HG02884 (cell line): ENCODE data around the gene CFL2.
A peak's percentile ranks its signal among the peaks of the same experiment; 100 is the strongest.
"Not testable (repeated sequence)": the region's sequence is repeated elsewhere in the genome, so short reads cannot be mapped to it uniquely, and the experiment has no call there.

Experiments used
- ATAC-seq: cut with Tn5 transposase; IDR thresholded peaks from one replicate; pipeline ENCODE4 v1.9.1; 2021; ENCODE audit warnings: mild to moderate bottlenecking, moderate library complexity; ENCODE audit not compliant: unreplicated experiment

CFL2 gene

DNA sequence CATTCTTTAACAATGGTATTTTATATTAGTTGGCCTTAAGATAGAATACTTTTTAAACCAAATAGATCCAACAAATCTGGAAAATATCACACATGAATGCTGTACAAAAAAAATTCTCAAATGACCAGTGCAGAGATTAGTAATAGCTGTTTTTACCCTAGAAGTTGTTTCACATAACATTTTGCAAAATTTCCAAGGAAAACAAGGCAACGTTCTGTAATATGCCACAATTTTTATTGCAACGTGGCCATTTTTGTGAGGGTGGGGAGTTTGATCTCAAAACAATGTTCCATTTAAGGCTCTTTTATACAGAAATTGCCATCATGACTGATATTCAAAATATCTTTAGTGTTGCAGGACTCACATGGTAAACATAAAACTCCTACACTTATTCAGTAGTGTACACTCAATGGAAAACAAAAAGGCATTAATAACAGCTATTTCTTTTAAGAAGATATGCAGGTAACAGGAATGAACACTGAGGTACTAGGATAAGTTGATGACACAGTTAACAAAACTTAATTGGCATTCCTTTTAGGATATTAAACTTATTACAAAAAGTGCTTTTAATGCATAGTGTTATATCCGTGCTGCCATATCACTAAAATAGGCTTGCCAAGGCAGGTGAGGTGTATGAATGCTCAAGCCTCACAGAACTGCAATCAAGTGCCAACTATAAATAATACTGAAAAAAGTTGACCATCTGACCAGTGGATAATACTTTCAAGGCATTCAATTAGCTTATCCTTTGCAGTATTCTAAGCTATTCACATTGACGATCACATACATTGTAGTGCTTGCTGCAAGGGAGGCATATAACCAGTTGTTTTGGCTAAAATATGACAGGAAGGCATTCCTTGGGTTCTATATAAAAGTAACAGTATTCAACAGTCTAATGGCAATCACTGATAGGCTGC lies 2.3 kb downstream of the CFL2 start:
- no peak for ATAC-seq

DNA sequence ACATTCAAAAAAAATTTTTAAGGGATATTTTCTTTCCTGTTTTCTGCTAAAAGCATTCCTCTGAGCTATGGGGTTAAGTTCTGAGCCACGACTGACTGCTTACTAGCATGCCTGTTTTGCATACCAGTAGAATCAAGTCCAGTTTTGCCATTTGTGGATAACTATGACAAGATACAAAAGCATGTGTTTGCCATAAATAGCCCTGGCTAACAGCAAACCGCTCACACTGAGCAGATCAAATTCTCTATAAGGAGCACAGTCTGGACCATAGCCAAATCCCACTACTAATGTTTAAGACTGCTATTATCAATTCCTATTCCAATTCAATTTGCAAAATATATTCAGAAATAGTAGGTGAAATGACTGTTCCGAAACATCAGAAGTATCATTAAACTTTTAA lies 3.2 kb downstream of the CFL2 start:
- ATAC-seq: peak; percentile 44

DNA sequence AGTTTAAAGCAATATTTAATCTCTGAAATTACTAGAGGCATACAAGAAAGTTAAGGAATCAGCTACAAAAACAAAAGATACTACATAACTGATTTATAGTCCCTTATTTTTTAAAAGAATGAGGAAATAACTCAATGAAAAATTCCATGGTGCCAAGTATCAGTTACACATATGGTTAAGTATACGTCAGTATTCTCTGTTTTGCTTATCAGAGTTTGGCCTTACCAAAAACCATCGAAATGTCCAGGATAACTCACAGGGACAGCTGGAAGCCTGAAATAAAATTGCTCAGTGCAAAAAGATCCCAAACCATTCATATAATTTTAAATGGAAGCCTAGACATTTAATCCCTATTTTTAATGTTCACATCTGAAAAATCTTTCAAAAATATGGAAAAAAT lies 3.6 kb downstream of the CFL2 start:
- no peak for ATAC-seq

DNA sequence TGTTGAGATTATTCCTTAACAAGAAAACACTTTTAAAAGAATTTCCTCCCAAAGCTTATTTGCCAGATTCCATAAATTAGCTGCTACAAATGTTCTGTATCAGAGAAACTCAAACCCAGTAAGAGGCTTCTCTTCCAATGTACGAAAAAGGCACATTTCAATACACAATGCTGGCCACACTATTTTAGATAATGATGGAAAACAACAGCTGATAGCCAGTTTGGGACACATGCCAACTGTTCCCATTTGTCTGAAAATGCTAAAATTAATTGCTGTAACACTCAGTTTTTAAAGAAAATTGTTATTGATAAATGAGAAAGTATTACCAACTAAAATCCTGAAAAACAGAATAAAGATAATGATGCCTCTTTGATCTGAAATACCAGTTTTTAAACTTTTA lies 4.4 kb downstream of the CFL2 start:
- ATAC-seq: no peak

DNA sequence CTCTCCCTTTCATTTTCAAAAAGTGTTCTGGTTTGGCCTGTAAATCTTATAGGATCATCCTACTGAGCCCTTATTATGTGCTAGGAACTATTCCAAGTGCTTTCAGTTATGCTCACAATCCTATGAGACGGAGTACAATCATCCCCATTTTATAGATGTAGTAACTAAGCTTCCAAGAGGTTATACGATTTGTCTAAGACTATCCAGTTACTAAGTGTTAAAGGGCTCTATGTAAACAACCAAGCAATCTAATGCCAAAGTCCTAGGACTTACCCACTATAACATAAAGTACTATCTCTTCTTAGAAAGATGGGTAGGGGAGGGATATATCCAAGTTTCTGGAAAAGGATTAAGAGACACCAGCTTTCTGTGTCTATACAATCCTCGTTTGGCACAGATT lies 6.7 kb downstream of the CFL2 start:
- ATAC-seq: no peak

DNA sequence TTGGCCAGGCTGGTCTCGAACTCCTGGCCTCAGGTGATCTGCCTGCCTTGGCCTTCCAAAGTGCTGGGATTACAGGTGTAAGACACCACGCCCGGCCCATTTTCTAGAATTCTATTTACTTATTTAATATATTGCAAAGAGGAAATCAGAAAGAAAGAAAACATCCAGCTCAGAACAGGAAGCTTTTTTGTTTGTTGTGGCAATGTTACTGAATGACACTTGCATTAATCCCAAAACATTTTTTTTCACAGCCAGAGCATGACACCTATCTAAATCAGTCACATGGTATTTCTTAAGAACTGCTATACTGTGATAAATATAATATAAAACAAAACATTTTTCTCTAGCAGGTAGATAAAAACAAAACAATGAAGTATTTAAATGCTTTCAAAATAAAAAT lies 12.6 kb downstream of the CFL2 start:
- no peak for ATAC-seq

DNA sequence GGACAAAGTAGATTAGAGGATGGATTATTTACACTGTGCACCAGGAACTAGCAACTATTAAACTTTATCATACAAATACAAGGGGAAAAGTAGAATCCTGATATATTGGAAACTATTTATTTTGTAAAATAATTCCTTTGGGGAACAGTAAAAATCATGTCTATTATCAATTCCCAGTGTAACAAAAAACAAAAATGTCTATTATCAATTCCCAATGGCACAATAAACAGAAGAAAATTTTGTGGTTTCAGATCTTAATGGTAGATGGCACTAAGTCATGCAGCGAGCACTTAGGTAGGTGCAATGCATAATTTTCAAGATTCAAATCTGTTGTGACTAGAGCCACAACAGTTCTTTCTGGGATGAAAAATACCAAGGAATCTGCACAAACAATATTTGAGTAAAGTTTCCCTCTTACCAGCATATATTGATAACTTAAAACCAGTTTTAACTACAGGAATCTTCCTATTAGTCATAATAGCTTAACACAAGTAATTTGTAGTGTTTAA lies 13.7 kb downstream of the CFL2 start:
- ATAC-seq: no peak

DNA sequence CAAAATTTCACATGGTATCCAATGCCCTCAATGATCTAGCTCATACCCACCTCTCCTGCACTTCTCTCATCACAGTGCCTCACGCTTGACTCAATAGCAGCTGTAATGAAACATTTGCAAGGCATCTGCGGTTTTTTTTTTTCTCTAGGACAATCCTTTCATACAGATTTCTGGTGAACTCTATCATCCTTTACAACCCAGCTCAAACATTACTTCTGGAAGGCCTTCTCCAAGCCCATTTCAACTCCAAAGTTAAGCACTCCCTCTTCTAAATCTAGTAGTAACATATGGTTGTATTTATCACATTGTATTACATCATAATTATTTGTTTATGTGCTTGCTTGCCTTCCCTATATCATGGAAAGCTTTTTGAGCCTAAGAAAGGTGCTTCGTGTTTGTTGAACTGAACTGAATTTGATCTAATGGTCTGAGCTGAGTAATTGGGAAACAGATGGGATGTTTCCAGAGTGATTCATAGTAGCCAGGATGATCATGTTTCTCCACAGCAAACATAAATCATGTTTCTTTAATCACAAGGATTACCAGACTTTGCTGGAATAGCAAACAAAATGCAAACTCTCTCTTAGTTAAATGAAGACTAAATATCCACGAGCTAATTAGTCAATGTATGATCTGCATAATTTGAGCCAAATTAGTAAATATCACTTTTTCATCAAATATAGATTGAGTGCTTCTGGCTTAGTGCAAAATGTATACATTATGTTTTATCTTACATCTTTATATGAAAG lies 14.3 kb downstream of the CFL2 start:
- ATAC-seq: no peak

DNA sequence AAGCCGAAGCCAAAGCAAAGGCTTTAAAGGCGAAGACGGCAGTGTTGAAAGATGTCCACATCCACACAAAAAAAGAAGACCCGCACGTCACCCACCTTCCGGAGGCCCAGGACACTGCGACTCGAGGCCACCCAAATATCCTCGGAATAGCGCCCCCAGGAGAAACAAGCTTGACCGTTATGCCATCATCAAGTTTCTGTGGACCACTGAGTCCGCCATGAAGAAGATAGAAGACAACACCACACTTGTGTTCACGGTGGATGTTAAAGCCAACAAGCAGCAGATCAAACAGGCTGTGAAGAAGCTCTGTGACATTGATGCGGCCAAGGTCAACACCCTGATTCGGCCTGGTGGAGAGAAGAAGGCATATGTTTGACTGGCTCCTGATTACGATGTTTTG lies 20.2 kb downstream of the CFL2 start:
- ATAC-seq: not testable (repeated sequence)

DNA sequence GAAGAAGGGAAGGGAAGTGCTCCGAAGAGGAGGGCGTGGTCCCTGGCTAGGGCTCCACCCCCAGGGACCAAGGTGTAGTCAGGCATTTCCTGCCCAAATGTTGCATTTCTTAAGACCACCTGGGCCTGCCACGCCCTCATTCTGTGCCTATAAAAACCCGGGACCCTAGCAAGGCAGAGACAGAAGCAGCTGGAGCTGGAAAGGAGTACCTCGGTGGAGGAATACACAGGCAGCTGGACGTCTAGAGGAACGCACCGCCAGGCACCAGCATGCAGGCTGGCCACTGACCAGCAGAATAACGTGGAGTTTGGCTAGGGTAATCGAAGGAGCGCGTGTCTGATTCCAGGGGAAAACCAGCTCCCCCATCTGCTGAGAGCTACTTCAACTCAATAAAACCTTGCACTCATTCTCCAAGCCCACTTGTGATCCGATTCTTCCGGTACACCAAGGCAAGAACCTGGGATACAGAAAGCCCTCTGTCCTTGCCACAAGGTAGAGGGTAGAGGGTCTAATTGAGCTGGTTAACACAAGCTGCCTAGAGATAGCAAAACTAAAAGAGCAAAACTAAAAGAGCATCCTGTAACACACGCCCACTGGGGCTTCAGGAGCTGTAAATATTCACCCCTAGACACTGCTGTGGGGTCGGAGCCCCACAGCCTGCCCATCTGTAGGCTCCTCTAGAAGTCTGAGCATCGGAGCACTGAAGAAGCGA lies 21.0 kb downstream of the CFL2 start:
- ATAC-seq: no peak

DNA sequence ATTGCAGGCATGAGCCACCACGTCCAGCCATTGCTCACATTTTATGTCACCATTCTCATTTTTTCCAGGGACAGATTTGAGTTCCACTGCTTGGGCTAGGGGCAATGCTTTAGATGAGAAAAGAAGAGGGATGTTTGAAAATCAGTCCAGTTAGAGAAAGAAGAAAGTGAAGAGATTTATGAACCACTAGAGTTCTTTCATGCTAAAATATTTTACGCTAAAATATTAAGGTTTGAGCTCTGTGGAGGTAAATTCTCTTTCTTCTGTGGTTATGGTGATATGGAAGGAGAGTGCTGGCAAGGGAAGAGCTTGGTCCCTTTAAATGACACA lies 21.5 kb downstream of the CFL2 start:
- ATAC-seq: no peak

DNA sequence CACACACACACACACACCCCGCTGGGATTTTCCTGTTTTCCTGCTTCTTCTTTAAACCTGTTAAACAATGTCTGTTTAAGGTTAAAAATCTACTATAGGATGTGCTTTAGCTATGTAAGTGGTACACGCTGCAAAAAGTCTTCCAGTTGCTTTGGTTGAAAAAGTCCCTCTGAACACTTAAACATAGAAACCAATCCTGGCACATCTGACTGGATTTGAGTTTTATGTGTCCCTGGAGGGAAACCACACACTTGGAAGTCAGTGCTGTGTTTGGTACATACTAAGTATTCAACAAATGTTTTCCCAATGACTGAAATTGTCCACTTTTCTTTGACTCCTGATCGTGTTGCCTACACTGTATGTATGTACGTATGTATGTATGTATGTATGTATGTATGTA lies 22.0 kb downstream of the CFL2 start:
- no peak for ATAC-seq

DNA sequence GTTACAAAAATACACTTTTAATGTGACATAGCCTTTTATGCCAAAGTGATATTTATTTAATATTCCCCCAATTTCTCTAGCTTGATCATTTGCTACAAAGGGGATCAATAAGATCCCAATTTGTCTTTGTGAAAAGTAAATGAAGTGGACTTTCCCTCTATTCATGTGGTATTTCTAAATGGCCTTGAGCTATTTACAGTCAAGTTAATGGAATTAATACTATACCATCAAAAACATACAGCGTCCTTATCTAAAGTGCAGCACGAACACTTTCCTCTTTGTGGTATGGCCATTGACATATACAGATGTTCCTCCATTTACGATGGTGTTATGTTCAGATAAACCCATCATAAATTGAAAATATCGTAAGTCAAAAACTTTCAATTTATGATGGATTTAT lies 23.2 kb downstream of the CFL2 start:
- no peak for ATAC-seq

DNA sequence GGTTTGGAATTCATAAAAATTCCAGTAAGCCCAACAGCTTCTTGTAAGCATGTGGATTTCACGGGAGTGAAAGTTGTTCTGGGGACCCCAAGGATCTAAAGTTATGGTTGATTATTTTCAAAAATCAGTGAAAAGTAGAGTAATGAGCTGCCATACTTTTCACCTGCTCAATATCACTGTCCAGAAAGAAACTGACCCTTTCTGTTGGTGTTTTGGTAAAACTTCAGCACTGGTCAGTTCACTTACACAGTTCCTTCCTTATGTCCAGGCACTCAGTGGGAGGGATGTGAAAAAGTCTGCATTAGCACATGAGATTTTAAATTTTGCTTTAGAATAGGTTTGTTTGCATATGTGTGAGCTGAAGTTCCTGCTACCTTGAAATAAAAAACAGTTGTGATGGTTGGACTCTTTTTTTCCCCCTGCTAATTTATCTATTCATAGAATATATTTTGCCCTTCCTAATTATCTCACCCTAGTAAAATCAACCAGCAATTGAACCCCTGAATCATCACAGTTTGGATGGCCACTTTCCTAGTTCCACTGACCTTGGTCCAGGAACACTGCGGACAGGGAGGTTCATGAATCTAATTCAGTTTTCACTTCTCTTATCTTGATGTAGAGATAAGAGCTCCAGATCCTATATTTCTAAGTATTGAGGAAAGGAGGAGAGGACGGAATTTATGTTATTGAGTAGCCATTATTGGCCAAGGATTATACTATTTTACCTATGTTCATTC lies 25.8 kb downstream of the CFL2 start:
- no peak for ATAC-seq

DNA sequence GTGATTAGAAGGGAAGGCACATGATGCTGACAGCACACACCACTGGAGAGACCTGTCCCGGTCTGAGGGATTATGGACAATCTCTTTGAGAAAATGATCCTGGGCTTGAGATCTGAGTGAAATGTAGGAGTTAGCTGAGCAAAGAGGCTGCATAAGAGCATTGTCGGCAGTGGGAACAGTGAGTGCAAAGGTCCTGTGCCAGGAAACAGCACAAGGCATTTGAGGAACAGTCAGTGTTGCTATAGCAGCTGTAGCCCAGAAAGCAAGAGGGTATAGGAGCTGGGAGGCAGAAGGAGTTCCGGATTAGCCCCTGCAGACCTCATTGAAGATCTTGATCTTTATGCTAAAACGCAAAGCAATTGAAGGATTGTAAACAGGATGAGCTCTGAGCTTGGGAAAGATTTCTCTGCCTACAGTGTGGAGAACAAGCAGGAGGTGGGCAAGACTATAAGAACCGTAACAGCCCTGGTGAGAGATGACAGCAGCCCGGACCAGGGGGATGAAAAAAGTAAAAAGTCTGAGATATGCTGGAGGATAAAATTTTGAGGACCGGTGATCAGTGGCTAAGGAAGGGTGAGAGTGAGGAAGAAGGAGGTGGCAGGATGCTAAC lies 28.5 kb downstream of the CFL2 start:
- ATAC-seq: no peak

DNA sequence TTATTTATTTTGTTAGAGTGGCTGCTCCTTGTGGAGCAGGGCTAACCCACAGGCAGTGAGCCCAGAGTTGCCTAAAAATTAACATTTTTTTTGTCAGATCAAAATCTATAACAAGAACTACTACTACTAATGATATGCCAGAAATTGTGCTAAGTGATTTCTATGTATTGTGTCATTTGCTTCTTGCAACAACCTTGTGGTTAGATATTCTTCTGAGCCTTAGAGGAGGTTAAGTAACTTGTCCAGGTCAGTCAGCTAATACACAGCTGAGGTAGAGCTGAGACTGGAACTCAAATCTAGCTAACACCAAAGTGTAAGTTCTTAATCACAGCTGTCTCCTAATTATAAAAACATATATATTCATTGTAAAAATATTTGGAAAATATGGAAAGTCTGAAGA lies 29.8 kb downstream of the CFL2 start:
- ATAC-seq: no peak

DNA sequence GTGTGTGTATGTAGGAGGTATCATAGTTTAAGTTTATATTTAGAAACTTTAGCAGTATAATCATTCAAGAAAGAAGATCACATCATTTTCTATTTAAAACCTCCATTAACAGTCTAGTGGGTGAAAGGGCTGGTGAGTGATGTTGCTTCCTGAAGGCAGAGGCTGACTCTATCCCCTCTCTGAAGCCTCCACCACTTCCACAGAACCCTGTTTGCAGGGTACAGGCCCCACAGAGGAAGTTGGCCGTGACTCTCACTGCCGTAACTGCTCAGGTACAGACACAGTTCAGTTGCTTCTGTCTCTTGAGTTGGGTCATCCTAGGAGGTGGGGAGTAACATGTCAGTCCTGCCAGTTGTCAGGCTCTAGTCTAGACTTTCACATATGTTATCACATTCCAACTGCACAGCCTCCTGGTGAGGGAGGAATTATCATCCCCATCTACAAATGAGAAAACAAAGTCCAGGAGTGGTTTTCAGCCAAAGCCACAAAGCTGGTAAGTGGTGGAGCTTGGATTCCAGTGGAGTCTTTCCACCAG lies 31.5 kb downstream of the CFL2 start:
- peak; percentile 54 for ATAC-seq

DNA sequence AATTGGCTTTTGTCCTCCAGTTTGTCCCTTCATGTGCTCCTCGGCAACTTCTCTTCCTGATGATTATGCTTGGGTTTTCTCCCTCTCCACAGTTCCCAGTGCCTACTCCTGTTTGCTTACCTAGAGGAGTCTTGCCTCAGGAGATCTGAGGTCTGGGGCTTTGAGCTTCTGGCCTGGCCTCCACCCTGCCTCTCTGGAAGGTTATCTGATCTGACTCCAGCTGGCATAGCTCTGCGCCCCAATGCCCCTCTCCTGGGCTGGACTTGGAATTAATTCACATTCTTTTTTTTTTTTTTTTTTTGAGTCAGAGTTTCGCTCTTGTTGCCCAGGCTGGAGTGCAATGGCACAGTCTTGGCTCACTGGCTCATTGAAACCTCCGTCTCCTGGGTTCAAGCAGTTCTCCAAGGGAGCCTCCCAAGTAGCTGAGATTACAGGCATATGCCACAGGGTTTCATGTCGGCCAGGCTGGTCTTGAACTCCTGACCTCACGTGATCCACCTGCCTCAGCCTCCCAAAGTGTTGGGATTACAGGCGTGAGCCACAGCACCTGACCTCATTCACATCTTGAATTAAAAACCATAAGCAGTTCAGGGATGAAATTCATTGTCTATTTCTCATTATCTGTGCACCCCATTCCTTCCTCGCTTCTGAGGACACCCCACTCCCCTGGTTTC lies 33.5 kb downstream of the CFL2 start:
- ATAC-seq: no peak

DNA sequence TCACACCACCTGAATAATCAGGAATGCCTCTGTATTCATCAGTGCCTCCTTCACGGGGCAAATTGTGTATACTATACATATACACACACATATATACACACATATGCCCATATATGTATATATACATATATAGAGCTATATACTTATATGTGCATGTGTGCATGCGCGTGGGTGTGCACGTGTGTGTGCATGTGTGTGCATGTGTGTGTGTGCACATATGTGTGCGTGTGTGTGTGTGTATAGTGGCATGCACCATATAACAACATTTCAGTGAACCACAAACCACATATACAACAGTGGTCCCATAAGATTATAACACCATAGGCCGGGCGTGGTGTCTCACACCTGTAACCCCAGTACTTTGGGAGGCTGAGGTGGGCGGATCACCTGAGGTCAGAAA lies 35.7 kb downstream of the CFL2 start:
- no peak for ATAC-seq

DNA sequence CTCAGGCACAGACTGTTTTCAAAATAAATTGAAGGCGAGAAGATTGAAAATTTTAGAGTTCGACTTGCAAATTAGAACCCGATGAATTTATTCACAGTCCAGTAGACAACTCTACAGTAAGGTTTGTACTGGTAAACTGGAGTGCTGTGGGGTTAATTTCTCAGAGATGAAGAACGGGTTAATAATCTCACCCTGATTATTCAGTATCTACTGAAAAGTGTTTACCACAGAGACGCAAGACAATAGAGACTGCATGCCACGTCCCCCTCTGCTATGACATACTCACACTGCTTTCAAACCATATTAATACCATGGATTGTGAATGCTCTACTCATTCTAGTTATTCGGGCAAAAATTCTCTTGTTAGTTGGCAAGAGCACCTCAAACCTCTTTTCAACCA lies 36.1 kb downstream of the CFL2 start:
- ATAC-seq: no peak
